Measurements from ENCODE around the gene MPZ.
"Not testable (repeated sequence)": the region's sequence is repeated elsewhere in the genome, so short reads cannot be mapped to it uniquely, and the experiment has no call there.

MPZ gene

GRCh38 chr1:161299347-161299746, 10.4 kb downstream of the MPZ start:
- DNase-seq = no peak

GRCh38 chr1:161298116-161298515, 11.7 kb downstream of the MPZ start:
- no peak for DNase-seq

GRCh38 chr1:161297415-161297814, 12.4 kb downstream of the MPZ start:
- DNase-seq = no peak

- DNase-seq = no peak
Measured at GRCh38 chr1:161290779-161291178, 19.0 kb downstream of the MPZ start.

- DNase-seq = no peak
Measured at GRCh38 chr1:161287482-161288054, 22.2 kb downstream of the MPZ start.

GRCh38 chr1:161285521-161285920, 24.2 kb downstream of the MPZ start:
- DNase-seq = no peak

- DNase-seq = no peak
Measured at GRCh38 chr1:161285113-161285512, 24.7 kb downstream of the MPZ start.

GRCh38 chr1:161282991-161283390, 26.8 kb downstream of the MPZ start:
- no peak for DNase-seq

- DNase-seq = no peak
Measured at GRCh38 chr1:161274874-161275273, 34.9 kb downstream of the MPZ start.

GRCh38 chr1:161273402-161273801, 36.4 kb downstream of the MPZ start:
- no peak for DNase-seq

- DNase-seq = no peak
Measured at GRCh38 chr1:161267321-161267720, 42.4 kb downstream of the MPZ start.

GRCh38 chr1:161266836-161267235, 42.9 kb downstream of the MPZ start:
- DNase-seq = no peak

- no peak for DNase-seq
Measured at GRCh38 chr1:161266202-161266601, 43.6 kb downstream of the MPZ start.

- no peak for DNase-seq
Measured at GRCh38 chr1:161265305-161265704, 44.5 kb downstream of the MPZ start.

GRCh38 chr1:161261261-161262235, 48.2 kb downstream of the MPZ start:
- DNase-seq = no peak

- no peak for DNase-seq
Measured at GRCh38 chr1:161260376-161261260, 49.1 kb downstream of the MPZ start.

GRCh38 chr1:161259765-161260164, 50.0 kb downstream of the MPZ start:
- DNase-seq = no peak

- no peak for DNase-seq
Measured at GRCh38 chr1:161259345-161259702, 50.4 kb downstream of the MPZ start.

- peak; percentile 1 for DNase-seq
Measured at GRCh38 chr1:161258439-161259344, 51.1 kb downstream of the MPZ start, which contains the start of gene PCP4L1. Gene PCP4L1 (plus strand): TSS chr1:161258745. CDS start chr1:161258975, 230 bp downstream.

- not testable (repeated sequence) for DNase-seq
Measured at GRCh38 chr1:161257109-161257508, 52.7 kb downstream of the MPZ start.

GRCh38 chr1:161255955-161256520, 53.7 kb downstream of the MPZ start:
- DNase-seq = not testable (repeated sequence)

- DNase-seq = not testable (repeated sequence)
Measured at GRCh38 chr1:161255302-161255701, 54.5 kb downstream of the MPZ start.
